Endodermal cell (in vitro differentiated cells): ENCODE measurements around the gene PHF21B. TPM values are rescaled to one million over a fixed set of nuclear protein-coding genes. Genes with fewer than 3 reads are reported as not detected.

Experiments
- DNase-seq: peaks from one replicate; pipeline ENCODE4 v3.0.0-alpha.2; 2017
- H3K27ac ChIP-seq: 2 replicates; pipeline ENCODE4 v1.5.1; 2013; ENCODE audit warnings: mild to moderate bottlenecking, low read depth, low read length, moderate library complexity
- H3K27me3 ChIP-seq: 2 replicates; pipeline ENCODE4 v1.6.1; 2013; ENCODE audit warnings: mild to moderate bottlenecking, low read length, moderate library complexity; ENCODE audit not compliant: insufficient read depth, control insufficient read depth, poor library complexity, severe bottlenecking
- H3K36me3 ChIP-seq: 2 replicates; pipeline ENCODE4 v1.7.0; 2013; ENCODE audit warnings: mild to moderate bottlenecking, low read length, moderate library complexity; ENCODE audit not compliant: control insufficient read depth, insufficient read depth
- H3K4me1 ChIP-seq: one replicate; pipeline ENCODE4 v1.7.0; 2013; ENCODE audit warnings: low read length; ENCODE audit not compliant: control insufficient read depth, insufficient read depth
- H3K4me3 ChIP-seq: 2 replicates; pipeline ENCODE4 v1.5.1; 2013; ENCODE audit warnings: mild to moderate bottlenecking, low read length, moderate library complexity
- H3K9ac ChIP-seq: 2 replicates; pipeline ENCODE4 v1.6.1; 2013; ENCODE audit warnings: mild to moderate bottlenecking, low read length, moderate library complexity; ENCODE audit not compliant: poor library complexity, severe bottlenecking; ENCODE audit errors: extremely low read depth
- H3K9me3 ChIP-seq: 2 replicates; pipeline ENCODE4 v1.6.1; 2013; ENCODE audit warnings: mild to moderate bottlenecking, low read length, moderate library complexity; ENCODE audit not compliant: control insufficient read depth
- H3K27ac Mint-ChIP-seq: 2 replicates; pipeline ENCODE4 v1.8.0; 2020; ENCODE audit warnings: mixed read lengths
- H3K27me3 Mint-ChIP-seq: 2 replicates; pipeline ENCODE4 v1.8.0; 2021; ENCODE audit warnings: mild to moderate bottlenecking, mixed read lengths; ENCODE audit not compliant: insufficient read depth
- H3K36me3 Mint-ChIP-seq: 2 replicates; pipeline ENCODE4 v1.8.0; 2020; ENCODE audit warnings: low read depth, mixed read lengths
- H3K4me1 Mint-ChIP-seq: 2 replicates; pipeline ENCODE4 v1.8.0; 2020; ENCODE audit warnings: mixed read lengths
- H3K4me3 Mint-ChIP-seq: 2 replicates; pipeline ENCODE4 v1.8.0; 2020; ENCODE audit warnings: mild to moderate bottlenecking, moderate library complexity, mixed read lengths
- H3K9me3 Mint-ChIP-seq: 2 replicates; pipeline ENCODE4 v1.8.0; 2020; ENCODE audit warnings: mild to moderate bottlenecking, mixed read lengths
- CTCF ChIP-seq: fragments of 200-600 bp; sonication (generic); conservative IDR thresholded peaks from 2 replicates; pipeline ENCODE4 v1.5.0; 2021; ENCODE audit warnings: antibody characterized with exemption, mild to moderate bottlenecking
- WGBS, 2 experiments: methylation state at CpG; one replicate each; pipeline versions ENCODE4 v1.1.5 to v1.1.7; 2013; ENCODE audit warnings: missing lambda C conversion rate in 2 of 2, mixed read lengths in 1 of 2; ENCODE audit not compliant: insufficient coverage in 1 of 2, insufficient read length in 1 of 2; 5-methylcytosine and 5-hydroxymethylcytosine counted together
- total RNA-seq, 2 donors: library from RNA; stranded (reverse); fragmentation: NEBNext Ultra II Directional in 1 of 2; extraction: Animal tissue kit (Norgen Biotek cat#: 25700) in 1 of 2; gene quantifications; 2 replicates in 1 of 2; 3 replicates in 1 of 2; pipeline ENCODE4 v1.2.1, GENCODE V29; 2021

The PHF21B gene
- total RNA-seq, 2 donors from 2014 or later, result 57.5 to 69.2 TPM

- H3K27me3 Mint-ChIP-seq, result no peaks in the 10 kb centered on the region
- peaks cover 47% of the 10 kb centered on the region for H3K36me3 Mint-ChIP-seq
- DNase-seq, result no peak
- H3K36me3 ChIP-seq, result peaks cover 63% of the 10 kb centered on the region
- H3K27ac ChIP-seq, result no peak overlapping the region
- no peaks in the 10 kb centered on the region for H3K9me3 ChIP-seq
- H3K4me1 Mint-ChIP-seq, result peaks cover 11% of the 10 kb centered on the region
- H3K27me3 ChIP-seq, result no peaks in the 10 kb centered on the region
- no peak overlapping the region for H3K27ac Mint-ChIP-seq
- no peaks in the 10 kb centered on the region for H3K9me3 Mint-ChIP-seq
- H3K4me1 ChIP-seq, result no peaks in the 10 kb centered on the region
- H3K4me3 Mint-ChIP-seq, result no peak overlapping the region
- TF ChIP-seq CTCF, result no peak
- no peak overlapping the region for H3K9ac ChIP-seq
- H3K4me3 ChIP-seq, result no peak overlapping the region
- WGBS, 2 experiments, result 95 to 96% methylated on average over 5 of the region's 5 CpGs
Observed at GRCh38 chr22:44986926-44987325, 22.9 kb downstream of the PHF21B start.

GRCh38 chr22:44985906-44986527 lies 23.8 kb downstream of the PHF21B start:
- Mint-ChIP-seq H3K4me1 (peaks cover 11% of the 10 kb centered on the region), H3K27ac (no peak overlapping the region), H3K4me3 (no peak overlapping the region), H3K27me3 (no peaks in the 10 kb centered on the region), H3K36me3 (peaks cover 44% of the 10 kb centered on the region), H3K9me3 (no peaks in the 10 kb centered on the region)
- no peaks in the 10 kb centered on the region for H3K4me1 ChIP-seq
- no peak for TF ChIP-seq CTCF
- 80 to 99% methylated on average over 1 to 4 of the region's 4 CpGs for WGBS, 2 experiments
- no peak overlapping the region for H3K4me3 ChIP-seq
- no peak overlapping the region for H3K9ac ChIP-seq
- H3K36me3 ChIP-seq, result peaks cover 61% of the 10 kb centered on the region
- no peak overlapping the region for H3K27ac ChIP-seq
- no peak for DNase-seq
- H3K9me3 ChIP-seq, result no peaks in the 10 kb centered on the region
- no peaks in the 10 kb centered on the region for H3K27me3 ChIP-seq

GRCh38 chr22:44983878-44984482 lies 25.8 kb downstream of the PHF21B start:
- no peak for TF ChIP-seq CTCF
- no peak overlapping the region for H3K4me3 Mint-ChIP-seq
- H3K4me1 Mint-ChIP-seq, result peaks cover 11% of the 10 kb centered on the region
- Histone ChIP-seq H3K27ac (no peak overlapping the region), H3K9me3 (no peaks in the 10 kb centered on the region), H3K36me3 (peaks cover 46% of the 10 kb centered on the region), H3K9ac (no peak overlapping the region), H3K4me1 (no peaks in the 10 kb centered on the region), H3K27me3 (no peaks in the 10 kb centered on the region), H3K4me3 (no peak overlapping the region)
- no peak for DNase-seq
- no peaks in the 10 kb centered on the region for H3K27me3 Mint-ChIP-seq
- no peak overlapping the region for H3K27ac Mint-ChIP-seq
- 96 to 100% methylated on average over 1 to 4 of the region's 4 CpGs for WGBS, 2 experiments
- peaks cover 38% of the 10 kb centered on the region for H3K36me3 Mint-ChIP-seq
- no peaks in the 10 kb centered on the region for H3K9me3 Mint-ChIP-seq
